Panc1 (cell line): ENCODE results near the gene SGPL1. TPM values are rescaled to one million over a fixed set of nuclear protein-coding genes. Genes with fewer than 3 reads are reported as not detected.
A peak's percentile ranks its signal among the peaks of the same experiment; 100 is the strongest.

Experiments
- ATAC-seq: fragments of 200-7000 bp; cut with Tn5 transposase; 2 replicates; pipeline ENCODE4 v1.9.1; 2020; ENCODE audit warnings: mild to moderate bottlenecking, moderate library complexity
- BruUV-seq: library from RNA; stranded (reverse); fragments of 400-500 nt; replicated peaks from 2 replicates; lab custom pipeline; 2021; lab: Mats Ljungman, UMichigan
- CTCF ChIA-PET: fragments of 300-600 bp; sonication (Branson Sonifier 250); formaldehyde crosslinking; loops from one replicate; lab custom pipeline; 2022; ENCODE audit warnings: antibody characterized with exemption; lab: Charles Lee
- POLR2A ChIA-PET: fragments of 300-600 bp; sonication (Branson Sonifier 250); formaldehyde crosslinking; loops from one replicate; lab custom pipeline; 2022; ENCODE audit warnings: antibody characterized with exemption; lab: Charles Lee
- DNase-seq: peaks from one replicate; pipeline ENCODE4 v3.0.0-alpha.2; 2010; ENCODE audit warnings: low read depth, low spot score
- H3K27ac ChIP-seq: 2 replicates; pipeline ENCODE4 v1.5.1; 2011; ENCODE audit warnings: mild to moderate bottlenecking, low read length, inconsistent platforms
- H3K27me3 ChIP-seq: fragments of 200-500 bp; sonication (Bioruptor generic); 2 replicates; pipeline ENCODE4 v1.6.0; 2014; ENCODE audit warnings: low read length, inconsistent platforms; ENCODE audit not compliant: control insufficient read depth, insufficient read depth
- H3K36me3 ChIP-seq: fragments of 200-500 bp; sonication (Bioruptor generic); 2 replicates; pipeline ENCODE4 v1.5.1; 2014; ENCODE audit warnings: inconsistent platforms, mild to moderate bottlenecking, low read length, moderate library complexity; ENCODE audit not compliant: control insufficient read depth, insufficient read depth
- H3K4me1 ChIP-seq: 2 replicates; pipeline ENCODE4 v1.5.1; 2011; ENCODE audit warnings: inconsistent platforms, mild to moderate bottlenecking, low read length, moderate library complexity; ENCODE audit not compliant: control insufficient read depth, insufficient read depth
- H3K4me3 ChIP-seq, 2 experiments: 2 replicates each; pipeline ENCODE4 v1.5.1; 2011 to 2012; ENCODE audit warnings: low read depth in 2 of 2, low read length in 2 of 2, mild to moderate bottlenecking in 2 of 2, inconsistent platforms in 1 of 2, moderate library complexity in 1 of 2
- H3K9me3 ChIP-seq: fragments of 200-500 bp; sonication (Bioruptor generic); 2 replicates; pipeline ENCODE4 v1.5.1; 2014; ENCODE audit warnings: low read depth, mild to moderate bottlenecking, inconsistent platforms, low read length, moderate library complexity; ENCODE audit not compliant: control insufficient read depth, insufficient read depth
- POLR2AphosphoS5 ChIP-seq: IDR thresholded peaks from 2 replicates; pipeline ENCODE4 v1.6.1; 2012; ENCODE audit warnings: mild to moderate bottlenecking, low read depth, low read length, moderate library complexity
- SIN3A ChIP-seq: IDR thresholded peaks from 2 replicates; pipeline ENCODE4 v1.6.1; 2012; ENCODE audit warnings: low read depth, mild to moderate bottlenecking, low read length, moderate library complexity, borderline replicate concordance; ENCODE audit not compliant: insufficient read depth
- TCF7L2 ChIP-seq: IDR thresholded peaks from 2 replicates; pipeline ENCODE4 v1.6.1; 2011; ENCODE audit warnings: mild to moderate bottlenecking, low read depth, low read length, inconsistent platforms
- in situ Hi-C: cut with HindIII; loops from 2 replicates; pipeline ENCODE4 v1.10.0; 2016; ENCODE audit warnings: low sequenced_read_pairs, low pct_unique_long_range_greater_than_20kb
- intact Hi-C: fragments of 100-400 bp; cut with micrococcal nuclease; formaldehyde crosslinking; loops from one replicate; pipeline ENCODE4 v1.10.0; 2022; ENCODE audit not compliant: unreplicated experiment
- total RNA-seq: library from RNA; stranded (reverse); gene quantifications from one replicate; pipeline ENCODE4 v1.2.1, GENCODE V29; 2021; ENCODE audit not compliant: unreplicated experiment
- TF ChIP-seq, protein P1 (sequence below), 2 experiments: IDR thresholded peaks; 2 replicates each; pipeline ENCODE4 v1.6.1; 2011 to 2012; ENCODE audit warnings: low read depth in 2 of 2, control low read depth in 1 of 2, low read length in 1 of 2, mild to moderate bottlenecking in 1 of 2, moderate library complexity in 1 of 2; ENCODE audit not compliant: insufficient read depth in 1 of 2
- TF ChIP-seq, protein P2 (sequence below): fragments of 450-650 bp; IDR thresholded peaks from 2 replicates; pipeline ENCODE4 v1.5.1; 2017; ENCODE audit warnings: mild to moderate bottlenecking

SGPL1 gene
- total RNA-seq, 1 experiment from 2014 or later = 103 TPM

DNA sequence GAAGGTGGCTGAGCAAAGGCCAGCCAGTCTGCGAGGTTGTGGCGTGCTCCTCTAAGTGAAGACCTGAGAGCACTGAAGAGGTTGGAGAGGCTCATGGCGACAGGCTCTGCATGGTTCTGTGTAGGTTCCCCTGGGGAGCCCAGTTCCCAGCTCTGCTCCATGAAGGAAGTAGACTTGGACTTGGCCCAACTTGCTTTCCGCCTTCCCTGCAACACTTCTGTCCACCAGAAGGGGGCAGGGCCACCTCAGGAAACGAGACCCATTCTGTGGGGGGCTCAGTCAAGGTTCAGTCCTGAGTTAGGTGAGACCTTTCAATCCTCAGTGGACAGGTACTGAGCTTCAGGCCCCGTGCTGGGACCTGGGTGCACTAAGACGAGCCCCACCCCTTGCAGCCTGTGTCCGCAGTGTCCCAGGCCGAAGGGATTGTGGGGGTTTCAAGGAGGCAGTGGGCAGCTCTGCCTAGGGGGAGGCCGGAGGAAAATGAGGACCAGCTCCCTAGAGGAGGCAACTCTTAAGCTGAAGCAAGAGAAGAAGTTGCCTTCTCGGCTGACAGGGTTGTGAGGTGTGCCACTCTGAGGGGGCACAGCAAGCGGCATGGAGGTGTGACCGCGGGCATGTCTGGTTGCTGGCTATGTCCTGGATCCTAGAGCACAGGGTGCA lies 87.6 kb downstream of the SGPL1 start:
- H3K9me3 ChIP-seq = no peaks in the 10 kb centered on the region
- H3K36me3 ChIP-seq = no peaks in the 10 kb centered on the region
- in situ Hi-C loops (no loop called here), intact Hi-C loops (loop anchor here (2.0 to 5.0 kb wide), 2 partner anchors 364 to 381 kb away; no protein-coding TSS in a partner anchor)
- CTCF ChIA-PET = interaction anchor here (0.6 to 1.3 kb wide), 8 partner anchors 9 to 370 kb away, joined by 3 to 4 read pairs (median 4); no protein-coding TSS in a partner anchor
- H3K27me3 ChIP-seq = peaks cover 5% of the 10 kb centered on the region; the same call in 1 of the 2 replicates
- POLR2A ChIA-PET = interaction anchor here (0.6 kb wide), 1 partner anchor 223 kb away, joined by 3 read pairs; no protein-coding TSS in a partner anchor
- no peaks in the 10 kb centered on the region for H3K4me1 ChIP-seq
- no peak for TF ChIP-seq SIN3A
- no peak for TF ChIP-seq TCF7L2
- TF ChIP-seq, protein P1, sequence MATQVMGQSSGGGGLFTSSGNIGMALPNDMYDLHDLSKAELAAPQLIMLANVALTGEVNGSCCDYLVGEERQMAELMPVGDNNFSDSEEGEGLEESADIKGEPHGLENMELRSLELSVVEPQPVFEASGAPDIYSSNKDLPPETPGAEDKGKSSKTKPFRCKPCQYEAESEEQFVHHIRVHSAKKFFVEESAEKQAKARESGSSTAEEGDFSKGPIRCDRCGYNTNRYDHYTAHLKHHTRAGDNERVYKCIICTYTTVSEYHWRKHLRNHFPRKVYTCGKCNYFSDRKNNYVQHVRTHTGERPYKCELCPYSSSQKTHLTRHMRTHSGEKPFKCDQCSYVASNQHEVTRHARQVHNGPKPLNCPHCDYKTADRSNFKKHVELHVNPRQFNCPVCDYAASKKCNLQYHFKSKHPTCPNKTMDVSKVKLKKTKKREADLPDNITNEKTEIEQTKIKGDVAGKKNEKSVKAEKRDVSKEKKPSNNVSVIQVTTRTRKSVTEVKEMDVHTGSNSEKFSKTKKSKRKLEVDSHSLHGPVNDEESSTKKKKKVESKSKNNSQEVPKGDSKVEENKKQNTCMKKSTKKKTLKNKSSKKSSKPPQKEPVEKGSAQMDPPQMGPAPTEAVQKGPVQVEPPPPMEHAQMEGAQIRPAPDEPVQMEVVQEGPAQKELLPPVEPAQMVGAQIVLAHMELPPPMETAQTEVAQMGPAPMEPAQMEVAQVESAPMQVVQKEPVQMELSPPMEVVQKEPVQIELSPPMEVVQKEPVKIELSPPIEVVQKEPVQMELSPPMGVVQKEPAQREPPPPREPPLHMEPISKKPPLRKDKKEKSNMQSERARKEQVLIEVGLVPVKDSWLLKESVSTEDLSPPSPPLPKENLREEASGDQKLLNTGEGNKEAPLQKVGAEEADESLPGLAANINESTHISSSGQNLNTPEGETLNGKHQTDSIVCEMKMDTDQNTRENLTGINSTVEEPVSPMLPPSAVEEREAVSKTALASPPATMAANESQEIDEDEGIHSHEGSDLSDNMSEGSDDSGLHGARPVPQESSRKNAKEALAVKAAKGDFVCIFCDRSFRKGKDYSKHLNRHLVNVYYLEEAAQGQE (IDR thresholded peaks at IDR 0.05; ENCODE audit: insufficient read depth in 1 of 2, low read depth in 2 of 2, low read length in 1 of 2) = no peak
- TF ChIP-seq, protein P2, sequence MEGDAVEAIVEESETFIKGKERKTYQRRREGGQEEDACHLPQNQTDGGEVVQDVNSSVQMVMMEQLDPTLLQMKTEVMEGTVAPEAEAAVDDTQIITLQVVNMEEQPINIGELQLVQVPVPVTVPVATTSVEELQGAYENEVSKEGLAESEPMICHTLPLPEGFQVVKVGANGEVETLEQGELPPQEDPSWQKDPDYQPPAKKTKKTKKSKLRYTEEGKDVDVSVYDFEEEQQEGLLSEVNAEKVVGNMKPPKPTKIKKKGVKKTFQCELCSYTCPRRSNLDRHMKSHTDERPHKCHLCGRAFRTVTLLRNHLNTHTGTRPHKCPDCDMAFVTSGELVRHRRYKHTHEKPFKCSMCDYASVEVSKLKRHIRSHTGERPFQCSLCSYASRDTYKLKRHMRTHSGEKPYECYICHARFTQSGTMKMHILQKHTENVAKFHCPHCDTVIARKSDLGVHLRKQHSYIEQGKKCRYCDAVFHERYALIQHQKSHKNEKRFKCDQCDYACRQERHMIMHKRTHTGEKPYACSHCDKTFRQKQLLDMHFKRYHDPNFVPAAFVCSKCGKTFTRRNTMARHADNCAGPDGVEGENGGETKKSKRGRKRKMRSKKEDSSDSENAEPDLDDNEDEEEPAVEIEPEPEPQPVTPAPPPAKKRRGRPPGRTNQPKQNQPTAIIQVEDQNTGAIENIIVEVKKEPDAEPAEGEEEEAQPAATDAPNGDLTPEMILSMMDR = peak; percentile 96
- TF ChIP-seq POLR2AphosphoS5 = no peak
- DNase-seq (no peak), ATAC-seq (peak; percentile 52)
- no TSS peak for BruUV-seq
- no peak overlapping the region for H3K27ac ChIP-seq
- no peak overlapping the region for H3K4me3 ChIP-seq

GRCh38 chr10:70905071-70906021 lies 89.6 kb downstream of the SGPL1 start:
- in situ Hi-C loops = no loop called here

More at GRCh38 chr10:70905071-70906021, 89.6 kb downstream of the SGPL1 start:
- Histone ChIP-seq H3K36me3 (no peaks in the 10 kb centered on the region), H3K27me3 (peaks cover under 1% of the 10 kb centered on the region; the same call in 1 of the 2 replicates), H3K4me3 (no peak overlapping the region), H3K4me1 (no peaks in the 10 kb centered on the region), H3K9me3 (no peaks in the 10 kb centered on the region), H3K27ac (no peak overlapping the region)
- no peak for ATAC-seq
- intact Hi-C loops = no loop called here
- BruUV-seq = no TSS peak
- TF ChIP-seq POLR2AphosphoS5 = no peak
- TF ChIP-seq TCF7L2 = no peak
- TF ChIP-seq, protein P1 (IDR thresholded peaks at IDR 0.05; ENCODE audit: insufficient read depth in 1 of 2, low read depth in 2 of 2, low read length in 1 of 2) = no peak
- POLR2A ChIA-PET = no interaction called here
- no peak for DNase-seq
- CTCF ChIA-PET = interaction anchor here (0.6 to 0.9 kb wide), 2 partner anchors 308 to 363 kb away, joined by 3 read pairs; no protein-coding TSS in a partner anchor
